Measurements from ENCODE around the gene C1QTNF2.

- TF ChIP-seq CTCF (IDR thresholded peaks at IDR 0.05) = no peak
- TF ChIP-seq POLR2AphosphoS5 (IDR thresholded peaks at IDR 0.05) = no peak
Observed at GRCh38 chr5:160384681-160385080, 14.3 kb upstream of the C1QTNF2 start.

Measured in stomach (tissue), 4 donors.